ENCODE results near the gene ADAMTSL2. TPM values are rescaled to one million over a fixed set of nuclear protein-coding genes. Genes with fewer than 3 reads are reported as not detected.

ADAMTSL2 gene
- total RNA-seq, 1 donor = 0.10 TPM

Other genes starting within 250 kb of the ADAMTSL2 start
- 4.8 TPM for gene SURF6, start 198.5 kb upstream of the ADAMTSL2 start, total RNA-seq
- 11.4 TPM for gene MED22, start 186.6 kb upstream of the ADAMTSL2 start, total RNA-seq
- gene RPL7A, start 186.5 kb upstream of the ADAMTSL2 start, total RNA-seq = 2,463 TPM
- 26.4 TPM for gene SURF1, start 178.2 kb upstream of the ADAMTSL2 start, total RNA-seq
- 9.0 TPM for gene SURF2, start 178.2 kb upstream of the ADAMTSL2 start, total RNA-seq
- gene SURF4, start 158.6 kb upstream of the ADAMTSL2 start, total RNA-seq = 82.2 TPM
- 0.10 TPM for gene STKLD1, start 158.3 kb upstream of the ADAMTSL2 start, total RNA-seq
- 9.0 TPM for gene REXO4, start 116.7 kb upstream of the ADAMTSL2 start, total RNA-seq
- gene ADAMTS13, start 112.3 kb upstream of the ADAMTSL2 start, total RNA-seq = 0.42 TPM
- gene CACFD1, start 74.7 kb upstream of the ADAMTSL2 start, total RNA-seq = 2.3 TPM
- gene SLC2A6, start 55.6 kb upstream of the ADAMTSL2 start, total RNA-seq = 23.3 TPM
- not detected for gene MYMK, start 9.7 kb upstream of the ADAMTSL2 start, total RNA-seq
- not detected for gene FAM163B, start 74.7 kb downstream of the ADAMTSL2 start, total RNA-seq
- 0.10 TPM for gene DBH, start 101.7 kb downstream of the ADAMTSL2 start, total RNA-seq
- 4.7 TPM for gene SARDH, start 203.6 kb downstream of the ADAMTSL2 start, total RNA-seq